ENCODE measurements around the gene TLK1.

Gene TLK1

GRCh38 chr2:171088057-171088834 is 72.4 kb downstream of the TLK1 start:
- H3K4me3 ChIP-seq (ENCODE audit: low read depth, low read length), result no peak overlapping the region
- DNase-seq (ENCODE audit: low read depth, low spot score), result no peak
- TF ChIP-seq, protein P1, sequence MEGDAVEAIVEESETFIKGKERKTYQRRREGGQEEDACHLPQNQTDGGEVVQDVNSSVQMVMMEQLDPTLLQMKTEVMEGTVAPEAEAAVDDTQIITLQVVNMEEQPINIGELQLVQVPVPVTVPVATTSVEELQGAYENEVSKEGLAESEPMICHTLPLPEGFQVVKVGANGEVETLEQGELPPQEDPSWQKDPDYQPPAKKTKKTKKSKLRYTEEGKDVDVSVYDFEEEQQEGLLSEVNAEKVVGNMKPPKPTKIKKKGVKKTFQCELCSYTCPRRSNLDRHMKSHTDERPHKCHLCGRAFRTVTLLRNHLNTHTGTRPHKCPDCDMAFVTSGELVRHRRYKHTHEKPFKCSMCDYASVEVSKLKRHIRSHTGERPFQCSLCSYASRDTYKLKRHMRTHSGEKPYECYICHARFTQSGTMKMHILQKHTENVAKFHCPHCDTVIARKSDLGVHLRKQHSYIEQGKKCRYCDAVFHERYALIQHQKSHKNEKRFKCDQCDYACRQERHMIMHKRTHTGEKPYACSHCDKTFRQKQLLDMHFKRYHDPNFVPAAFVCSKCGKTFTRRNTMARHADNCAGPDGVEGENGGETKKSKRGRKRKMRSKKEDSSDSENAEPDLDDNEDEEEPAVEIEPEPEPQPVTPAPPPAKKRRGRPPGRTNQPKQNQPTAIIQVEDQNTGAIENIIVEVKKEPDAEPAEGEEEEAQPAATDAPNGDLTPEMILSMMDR (IDR thresholded peaks at IDR 0.05; ENCODE audit: insufficient read depth, low read length, missing control alignments), result no peak
- POLR2A ChIA-PET, result no interaction called here
- CTCF ChIA-PET, result interaction anchor here (0.7 to 4.0 kb wide), 17 partner anchors 9 to 328 kb away, joined by 3 to 43 read pairs (median 6); no protein-coding TSS in a partner anchor

DNA sequence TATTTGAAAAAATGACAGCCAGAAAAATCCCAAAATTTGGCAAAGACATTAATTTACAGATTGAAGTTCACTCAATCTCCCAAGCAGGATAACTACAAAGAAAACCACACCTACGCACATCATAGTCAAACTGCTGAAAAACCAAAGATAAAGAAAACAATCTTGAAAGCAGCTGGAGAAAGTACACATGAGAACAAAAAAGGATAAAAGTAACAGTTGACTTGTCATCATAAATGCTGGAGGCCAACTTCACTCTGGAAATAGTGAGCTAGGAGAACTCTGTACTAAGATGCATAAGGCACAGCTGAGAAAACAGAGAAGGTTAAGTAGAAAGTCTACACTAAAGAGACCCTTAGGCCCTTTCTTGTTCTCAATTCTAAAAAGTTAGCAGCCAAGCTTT is 73.1 kb downstream of the TLK1 start:
- POLR2A ChIA-PET, result no interaction called here
- TF ChIP-seq, protein P1 (IDR thresholded peaks at IDR 0.05; ENCODE audit: insufficient read depth, low read length, missing control alignments), result no peak
- CTCF ChIA-PET, result interaction anchor here (1.0 to 4.0 kb wide), 24 partner anchors 9 to 348 kb away, joined by 3 to 43 read pairs (median 6); no protein-coding TSS in a partner anchor
- no peak overlapping the region for H3K4me3 ChIP-seq (ENCODE audit: low read depth, low read length)
- no peak for DNase-seq (ENCODE audit: low read depth, low spot score)

DNA sequence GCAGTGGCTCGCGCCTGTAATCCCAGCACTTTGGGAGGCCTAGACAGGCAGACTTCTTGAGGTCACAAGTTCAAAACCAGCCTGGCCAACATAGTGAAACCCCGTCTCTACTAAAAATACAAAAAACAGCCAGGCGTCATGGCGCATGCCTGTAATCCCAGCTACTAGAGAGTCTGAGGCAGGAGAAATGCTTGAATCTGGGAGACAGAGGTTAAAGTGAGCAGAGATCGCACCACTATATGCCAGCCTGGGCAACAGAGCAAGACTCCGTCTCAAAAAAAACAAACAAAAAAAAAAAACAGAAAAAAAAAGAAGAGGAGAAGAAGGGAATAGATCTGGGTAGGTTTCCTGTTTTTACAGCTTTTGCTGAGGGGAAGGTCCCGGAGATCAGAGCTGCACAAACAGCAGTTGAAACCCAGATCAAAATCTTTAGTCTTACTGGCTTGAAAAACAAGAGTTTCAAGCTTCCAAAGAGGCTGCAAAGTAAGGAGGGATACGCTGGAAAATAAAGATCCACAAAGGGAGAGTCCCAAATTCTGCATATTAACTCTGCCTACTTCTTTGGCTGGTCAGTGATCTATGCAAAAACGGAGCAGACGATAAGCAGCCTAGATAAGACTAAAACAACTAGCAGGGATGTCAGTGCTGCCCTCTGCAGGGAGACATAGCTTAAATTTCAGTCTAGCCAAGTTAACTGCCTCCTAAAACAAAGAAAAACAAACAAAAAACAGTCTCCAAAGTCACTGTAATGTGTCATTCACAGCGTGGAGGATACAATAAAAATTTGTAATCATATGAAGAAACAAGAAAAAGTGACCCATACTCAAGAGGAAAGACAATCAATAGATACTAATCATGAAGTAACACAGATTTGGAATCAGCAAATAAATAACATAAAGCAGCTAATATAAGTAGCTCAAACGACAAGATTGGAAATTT is 74.1 kb downstream of the TLK1 start:
- TF ChIP-seq, protein P1 (IDR thresholded peaks at IDR 0.05; ENCODE audit: insufficient read depth, low read length, missing control alignments), result peak; percentile 65
- no peak overlapping the region for H3K4me3 ChIP-seq (ENCODE audit: low read depth, low read length)
- POLR2A ChIA-PET, result interaction anchor here (0.6 to 0.7 kb wide), 2 partner anchors 106 to 339 kb away, joined by 3 to 4 read pairs; no protein-coding TSS in a partner anchor
- CTCF ChIA-PET, result interaction anchor here (0.6 to 4.0 kb wide), 33 partner anchors 8 to 349 kb away, joined by 3 to 43 read pairs (median 4); no protein-coding TSS in a partner anchor
- no peak for DNase-seq (ENCODE audit: low read depth, low spot score)

DNA sequence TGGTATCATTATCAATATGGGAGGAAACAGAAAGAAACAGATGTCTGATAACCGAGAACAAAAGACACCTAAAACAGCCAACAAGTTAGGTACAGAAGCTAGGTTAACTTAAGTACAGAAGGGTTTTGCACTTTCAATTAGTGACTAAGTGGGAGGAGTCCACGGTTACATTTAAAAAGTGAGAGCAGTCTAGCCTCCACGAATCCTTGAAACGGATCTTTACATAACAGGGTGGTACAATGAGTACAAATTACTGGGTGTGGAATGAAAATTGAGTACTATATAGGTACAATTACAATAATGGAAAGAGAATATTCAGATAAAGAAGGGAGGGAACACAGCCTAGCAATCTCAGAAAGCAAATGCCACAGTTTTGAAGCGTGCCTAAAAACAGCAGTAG is 76.6 kb downstream of the TLK1 start:
- TF ChIP-seq, protein P1 (IDR thresholded peaks at IDR 0.05; ENCODE audit: insufficient read depth, low read length, missing control alignments), result no peak
- no peak for DNase-seq (ENCODE audit: low read depth, low spot score)
- CTCF ChIA-PET, result no interaction called here
- H3K4me3 ChIP-seq (ENCODE audit: low read depth, low read length), result no peak overlapping the region
- POLR2A ChIA-PET, result no interaction called here

DNA sequence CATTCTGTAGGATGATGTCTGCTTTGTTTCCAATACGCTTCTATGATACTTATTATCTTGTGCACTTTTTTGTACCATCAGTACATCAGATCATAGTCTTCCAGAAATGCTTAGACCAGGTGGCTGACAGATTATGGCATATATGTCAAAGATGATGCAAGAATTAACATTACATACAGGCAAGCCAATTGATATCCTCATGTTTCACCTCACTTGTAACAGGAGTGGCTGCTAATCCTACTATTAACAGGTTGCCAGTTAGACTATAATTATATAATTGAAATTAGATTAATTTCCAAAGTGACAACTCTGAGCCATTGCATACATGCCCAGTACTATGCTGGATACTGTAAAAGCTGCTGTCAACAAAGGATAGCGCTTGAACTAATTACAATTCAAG is 77.2 kb downstream of the TLK1 start:
- POLR2A ChIA-PET, result no interaction called here
- no peak for DNase-seq (ENCODE audit: low read depth, low spot score)
- TF ChIP-seq, protein P1 (IDR thresholded peaks at IDR 0.05; ENCODE audit: insufficient read depth, low read length, missing control alignments), result no peak

More for the DNA sequence above, 77.2 kb downstream of the TLK1 start:
- no peak overlapping the region for H3K4me3 ChIP-seq (ENCODE audit: low read depth, low read length)
- CTCF ChIA-PET, result interaction anchor here (1.4 kb wide), 1 partner anchor 112 kb away, joined by 5 read pairs; no protein-coding TSS in a partner anchor
